GM21367 (cell line): ENCODE measurements around the gene TC2N.
"Not testable (repeated sequence)": the region's sequence is repeated elsewhere in the genome, so short reads cannot be mapped to it uniquely, and the experiment has no call there.

Experiments
- ATAC-seq: cut with Tn5 transposase; IDR thresholded peaks from one replicate; pipeline ENCODE4 v1.9.1; 2021; ENCODE audit not compliant: unreplicated experiment

Gene TC2N

GRCh38 chr14:91870001-91870400, 2.7 kb upstream of the TC2N start:
- no peak for ATAC-seq

- no peak for ATAC-seq
Observed at GRCh38 chr14:91869556-91869955, 2.2 kb upstream of the TC2N start.

GRCh38 chr14:91866511-91867295, 633 bp downstream of the TC2N start:
- no peak for ATAC-seq

GRCh38 chr14:91866061-91866460, 1.3 kb downstream of the TC2N start:
- no peak for ATAC-seq

GRCh38 chr14:91862417-91862816, 4.9 kb downstream of the TC2N start:
- no peak for ATAC-seq

- no peak for ATAC-seq
Observed at GRCh38 chr14:91861091-91861490, 6.2 kb downstream of the TC2N start.

- ATAC-seq = no peak
Observed at GRCh38 chr14:91860238-91860637, 7.1 kb downstream of the TC2N start.

GRCh38 chr14:91858536-91859275, 8.6 kb downstream of the TC2N start:
- ATAC-seq = peak; percentile 83

- no peak for ATAC-seq
Observed at GRCh38 chr14:91857614-91858013, 9.7 kb downstream of the TC2N start.

- no peak for ATAC-seq
Observed at GRCh38 chr14:91854327-91854934, 12.9 kb downstream of the TC2N start.

GRCh38 chr14:91851563-91851962, 15.8 kb downstream of the TC2N start:
- ATAC-seq = no peak

GRCh38 chr14:91848504-91849001, 18.8 kb downstream of the TC2N start:
- ATAC-seq = no peak

GRCh38 chr14:91847693-91848092, 19.6 kb downstream of the TC2N start:
- ATAC-seq = no peak

GRCh38 chr14:91845652-91846051, 21.7 kb downstream of the TC2N start:
- ATAC-seq = no peak

GRCh38 chr14:91845056-91845455, 22.3 kb downstream of the TC2N start:
- ATAC-seq = not testable (repeated sequence)

- no peak for ATAC-seq
Observed at GRCh38 chr14:91844029-91844428, 23.3 kb downstream of the TC2N start.

- no peak for ATAC-seq
Observed at GRCh38 chr14:91843437-91843836, 23.9 kb downstream of the TC2N start.

- no peak for ATAC-seq
Observed at GRCh38 chr14:91841065-91841464, 26.3 kb downstream of the TC2N start.

- no peak for ATAC-seq
Observed at GRCh38 chr14:91839749-91840148, 27.6 kb downstream of the TC2N start.

GRCh38 chr14:91837076-91837475, 30.3 kb downstream of the TC2N start:
- ATAC-seq = no peak

- ATAC-seq = peak; percentile 71
Observed at GRCh38 chr14:91835920-91836843, 31.2 kb downstream of the TC2N start.
